ENCODE data around the gene LRFN2. TPM values are rescaled to one million over a fixed set of nuclear protein-coding genes. Genes with fewer than 3 reads are reported as not detected.

Gene LRFN2
- total RNA-seq, 1 donor from 2014 or later, result not detected

DNA sequence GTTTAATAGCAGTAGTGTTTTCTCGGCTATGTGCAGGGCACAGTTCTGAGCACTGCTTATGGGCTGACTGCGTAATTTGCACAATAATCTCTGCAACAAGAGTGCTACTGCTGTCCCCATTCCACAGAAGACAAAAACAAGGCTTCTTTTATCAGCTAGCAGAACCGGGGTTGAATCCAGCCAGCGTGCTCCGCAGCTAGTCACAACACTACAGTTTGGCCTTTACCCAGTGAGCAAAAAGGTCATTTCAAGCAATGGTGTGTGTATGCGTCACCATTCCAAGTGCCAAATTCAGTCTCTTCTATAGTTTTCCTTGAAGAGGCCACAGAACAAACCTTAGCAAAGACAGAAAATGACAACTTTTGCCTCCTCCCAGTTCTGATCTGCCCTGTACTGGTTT is 61.1 kb downstream of the LRFN2 start:
- intact Hi-C loops (cut with DNase I), result no loop called here
- no peaks in the 10 kb centered on the region for H3K9me3 ChIP-seq
- no peak for TF ChIP-seq CTCF (IDR thresholded peaks at IDR 0.05)
- DNase-seq (ENCODE audit: low spot score in 2 of 2), result no peak
- no peak overlapping the region for H3K4me3 ChIP-seq
- no peaks in the 10 kb centered on the region for H3K36me3 ChIP-seq
- no peaks in the 10 kb centered on the region for H3K4me1 ChIP-seq
- no peaks in the 10 kb centered on the region for H3K27me3 ChIP-seq
- H3K27ac ChIP-seq, result no peak overlapping the region

- no peak for TF ChIP-seq CTCF (IDR thresholded peaks at IDR 0.05)
- H3K4me1 ChIP-seq, result no peaks in the 10 kb centered on the region
- intact Hi-C loops (cut with DNase I), result no loop called here
- H3K36me3 ChIP-seq, result no peaks in the 10 kb centered on the region
- no peak overlapping the region for H3K27ac ChIP-seq
- no peaks in the 10 kb centered on the region for H3K9me3 ChIP-seq
- DNase-seq (ENCODE audit: low spot score in 2 of 2), result no peak
- no peak overlapping the region for H3K4me3 ChIP-seq
- H3K27me3 ChIP-seq, result no peaks in the 10 kb centered on the region
These were observed 62.2 kb downstream of the LRFN2 start for GRCh38 chr6:40524797-40525585.

DNA sequence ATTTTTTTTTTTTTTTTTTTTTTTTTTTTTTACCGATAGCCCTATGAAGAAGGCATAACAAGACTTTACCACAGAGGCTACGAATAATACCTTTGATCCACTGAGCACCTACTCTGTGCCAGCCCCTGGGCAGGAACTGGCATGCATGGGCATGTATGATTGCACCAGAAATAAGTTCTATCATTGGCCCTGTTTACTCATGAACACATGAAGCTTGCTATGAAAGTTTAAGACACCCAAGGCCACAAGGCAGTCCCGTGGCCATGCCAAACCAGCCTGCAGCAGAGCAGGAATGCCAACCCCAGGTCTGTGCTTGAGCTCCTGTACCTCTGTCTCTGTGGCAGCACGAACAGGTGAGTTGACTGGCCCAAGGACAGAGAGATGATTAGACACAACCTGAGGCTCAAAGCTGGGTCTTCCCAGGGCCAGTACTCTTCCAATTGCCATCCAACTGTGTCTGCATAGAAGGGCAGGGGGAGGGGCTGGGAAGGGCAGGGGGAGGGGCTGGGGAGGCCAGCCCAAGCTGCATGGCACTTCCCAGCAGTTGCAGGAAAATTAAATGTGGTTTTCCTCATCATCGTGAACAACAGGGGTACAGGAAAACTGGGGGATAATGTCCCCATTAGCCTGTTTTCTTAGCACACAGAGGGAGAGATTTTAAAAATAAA is 63.5 kb downstream of the LRFN2 start:
- H3K27ac ChIP-seq, result no peak overlapping the region
- no peak for DNase-seq (ENCODE audit: low spot score in 2 of 2)
- no peaks in the 10 kb centered on the region for H3K4me1 ChIP-seq
- no peaks in the 10 kb centered on the region for H3K9me3 ChIP-seq
- no peak for TF ChIP-seq CTCF (IDR thresholded peaks at IDR 0.05)
- intact Hi-C loops (cut with DNase I), result no loop called here
- no peak overlapping the region for H3K4me3 ChIP-seq
- no peaks in the 10 kb centered on the region for H3K36me3 ChIP-seq
- no peaks in the 10 kb centered on the region for H3K27me3 ChIP-seq

DNA sequence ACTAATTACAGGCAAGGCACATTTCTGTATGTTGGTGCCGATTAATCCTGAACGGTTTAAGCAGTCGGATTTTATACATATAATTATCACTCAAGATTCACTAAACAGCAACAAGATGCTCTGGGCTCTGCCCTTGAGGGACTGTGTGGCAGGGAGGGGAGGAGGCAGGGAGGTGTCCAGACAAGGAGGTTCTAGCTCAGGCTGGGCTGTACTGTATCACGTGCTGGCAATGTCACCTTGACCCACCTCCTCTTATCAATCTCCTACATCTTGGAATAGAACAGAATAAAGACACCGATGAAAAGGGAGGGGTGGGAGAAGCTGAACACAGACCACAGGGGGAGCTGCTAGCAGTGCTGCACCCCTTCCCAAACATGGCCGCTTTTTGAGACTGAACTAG is 65.7 kb downstream of the LRFN2 start:
- H3K9me3 ChIP-seq, result no peaks in the 10 kb centered on the region
- no peak for TF ChIP-seq CTCF (IDR thresholded peaks at IDR 0.05)
- intact Hi-C loops (cut with DNase I), result no loop called here
- no peaks in the 10 kb centered on the region for H3K27me3 ChIP-seq
- no peaks in the 10 kb centered on the region for H3K4me1 ChIP-seq
- no peak for DNase-seq (ENCODE audit: low spot score in 2 of 2)
- H3K27ac ChIP-seq, result no peak overlapping the region
- H3K4me3 ChIP-seq, result no peak overlapping the region
- no peaks in the 10 kb centered on the region for H3K36me3 ChIP-seq

- TF ChIP-seq CTCF (IDR thresholded peaks at IDR 0.05), result no peak
- H3K36me3 ChIP-seq, result no peaks in the 10 kb centered on the region
- H3K27ac ChIP-seq, result no peak overlapping the region
- H3K4me1 ChIP-seq, result no peaks in the 10 kb centered on the region
- no peak for DNase-seq (ENCODE audit: low spot score in 2 of 2)
- no peaks in the 10 kb centered on the region for H3K9me3 ChIP-seq
- H3K4me3 ChIP-seq, result no peak overlapping the region
- intact Hi-C loops (cut with DNase I), result no loop called here
- no peaks in the 10 kb centered on the region for H3K27me3 ChIP-seq
These were observed 66.5 kb downstream of the LRFN2 start for GRCh38 chr6:40520678-40521077.

Data from ascending aorta (tissue), 2 donors.